CD4-positive, CD25-positive, alpha-beta regulatory T cell (primary cell): ENCODE results near the gene GMDS. TPM values are rescaled to one million over a fixed set of nuclear protein-coding genes. Genes with fewer than 3 reads are reported as not detected.

Experiments
- ATAC-seq, 2 donors: fragments of 150-1000 bp; cut with Tn5 transposase; one replicate each; pipeline ENCODE4 v1.10.0; 2021; ENCODE audit warnings: low read depth in 2 of 2, moderate number of reproducible peaks in 2 of 2, moderate library complexity in 1 of 2
- DNase-seq, 3 donors: peaks; one replicate each; pipeline versions ENCODE4 v3.0.0 to v3.0.0-alpha.2; 2012 to 2022; ENCODE audit warnings: mixed read lengths in 1 of 3
- H3K27ac ChIP-seq: one replicate; pipeline ENCODE4 v1.7.0; 2013; ENCODE audit warnings: mild to moderate bottlenecking, low read length; ENCODE audit not compliant: insufficient read depth, poor library complexity, severe bottlenecking
- H3K27me3 ChIP-seq: one replicate; pipeline ENCODE4 v1.7.0; 2013; ENCODE audit warnings: low read length; ENCODE audit not compliant: control insufficient read depth, insufficient read depth
- H3K36me3 ChIP-seq: one replicate; pipeline ENCODE4 v1.7.0; 2013; ENCODE audit warnings: mild to moderate bottlenecking, low read length, moderate library complexity; ENCODE audit not compliant: control insufficient read depth, insufficient read depth
- H3K4me1 ChIP-seq: 2 replicates; pipeline ENCODE4 v1.7.0; 2013; ENCODE audit warnings: mild to moderate bottlenecking, low read length; ENCODE audit not compliant: insufficient read depth, control insufficient read depth, poor library complexity, severe bottlenecking
- H3K4me3 ChIP-seq: one replicate; pipeline ENCODE4 v1.7.0; 2013; ENCODE audit warnings: low read depth, mild to moderate bottlenecking, low read length, moderate library complexity
- H3K9me3 ChIP-seq, 2 experiments: 1 replicate in 1 of 2; 2 replicates in 1 of 2; pipeline ENCODE4 v1.7.0; 2013; ENCODE audit warnings: low read length in 2 of 2, mild to moderate bottlenecking in 1 of 2, moderate library complexity in 1 of 2; ENCODE audit not compliant: control insufficient read depth in 2 of 2
- H3K27ac Mint-ChIP-seq, 3 donors: one replicate each; pipeline ENCODE4 v1.8.0; 2020 to 2022; ENCODE audit warnings: mild to moderate bottlenecking in 3 of 3, mixed read lengths in 3 of 3, moderate library complexity in 2 of 3
- H3K27me3 Mint-ChIP-seq: one replicate; pipeline ENCODE4 v1.8.0; 2022; ENCODE audit warnings: mild to moderate bottlenecking, mixed read lengths
- H3K36me3 Mint-ChIP-seq: one replicate; pipeline ENCODE4 v1.8.0; 2020; ENCODE audit warnings: mixed read lengths
- H3K4me1 Mint-ChIP-seq, 4 donors: one replicate each; pipeline ENCODE4 v1.8.0; 2020 to 2022; ENCODE audit warnings: mixed read lengths in 4 of 4, mild to moderate bottlenecking in 1 of 4
- H3K4me3 Mint-ChIP-seq, 4 donors: one replicate each; pipeline ENCODE4 v1.8.0; 2020 to 2022; ENCODE audit warnings: mild to moderate bottlenecking in 4 of 4, mixed read lengths in 4 of 4, moderate library complexity in 3 of 4
- H3K9me3 Mint-ChIP-seq, 7 donors: one replicate each; pipeline ENCODE4 v1.8.0; 2020 to 2022; ENCODE audit warnings: mixed read lengths in 7 of 7, mild to moderate bottlenecking in 3 of 7, moderate library complexity in 2 of 7
- polyA plus RNA-seq, 4 donors: library from polyadenylated mRNA; unstranded; fragments of 300-500 nt; fragmentation: Illumina TruSeq; gene quantifications; one replicate each; pipeline ENCODE4 v1.2.3, GENCODE V29; 2021
- total RNA-seq: library from RNA; stranded (reverse); gene quantifications from one replicate; pipeline ENCODE4 v1.2.3, GENCODE V29; 2022

The GMDS gene
- total and polyA plus RNA-seq, 5 donors from 2014 or later, result 17.5 to 23.9 (median 20.2) TPM

DNA sequence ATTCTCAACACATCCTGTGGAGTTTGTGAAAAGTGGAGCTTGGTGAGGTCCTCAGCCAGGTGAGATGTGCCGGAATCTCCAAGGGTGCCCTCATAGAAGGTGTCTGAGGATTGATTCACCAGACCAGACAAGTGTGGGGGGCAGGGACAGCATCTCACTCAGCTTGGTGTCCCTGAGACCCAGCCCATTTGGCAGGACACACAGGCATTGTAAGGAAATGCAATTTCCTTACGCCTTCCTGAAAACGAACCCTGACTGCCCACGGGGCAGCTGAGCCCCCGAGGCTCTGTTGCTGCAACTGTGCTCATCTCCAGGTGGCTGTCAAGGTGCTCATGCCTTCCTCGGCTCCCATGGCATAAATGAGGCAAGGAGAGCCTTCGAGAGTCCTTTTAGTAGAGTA, 602.3 kb downstream of the GMDS start:
- no peak overlapping the region for H3K27ac Mint-ChIP-seq
- DNase-seq (no peak), ATAC-seq (no peak)
- H3K36me3 Mint-ChIP-seq, result peaks cover 8% of the 10 kb centered on the region
- H3K4me1 Mint-ChIP-seq, result no peaks in the 10 kb centered on the region
- no peaks in the 10 kb centered on the region for H3K27me3 ChIP-seq
- H3K9me3 Mint-ChIP-seq, result no peaks in the 10 kb centered on the region
- no peak overlapping the region for H3K4me3 Mint-ChIP-seq
- no peaks in the 10 kb centered on the region for H3K27me3 Mint-ChIP-seq
- no peak overlapping the region for H3K4me3 ChIP-seq
- H3K4me1 ChIP-seq, result no peaks in the 10 kb centered on the region
- H3K27ac ChIP-seq, result no peak overlapping the region
- H3K36me3 ChIP-seq, result no peaks in the 10 kb centered on the region
- H3K9me3 ChIP-seq, result no peaks in the 10 kb centered on the region

DNA sequence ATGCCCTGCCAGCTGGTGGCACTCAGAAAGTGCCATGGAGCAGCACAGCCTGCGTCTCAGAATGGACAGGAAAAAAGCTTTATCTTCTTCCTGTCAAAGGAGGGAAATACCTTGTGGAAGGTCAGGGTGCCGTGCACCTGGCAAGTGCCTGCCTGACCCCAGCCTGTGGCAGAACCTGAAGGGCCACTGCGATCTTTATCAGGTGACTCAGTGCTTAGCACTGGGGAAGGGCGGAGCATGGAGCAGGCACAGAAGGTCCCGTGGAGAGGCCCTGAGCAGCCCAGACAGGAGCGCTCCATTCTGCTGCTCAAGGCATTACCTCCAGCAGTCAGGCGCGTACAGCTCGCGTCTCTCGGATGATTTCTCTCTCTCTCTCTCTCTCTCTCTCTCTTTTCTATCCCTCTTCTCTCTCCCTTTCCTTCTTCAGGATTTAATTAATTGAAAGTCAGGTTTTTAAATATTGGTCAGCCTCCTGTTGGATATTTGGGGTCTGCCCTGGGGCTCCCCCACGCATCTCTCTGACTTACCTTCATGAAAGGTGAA, 604.0 kb downstream of the GMDS start:
- no peaks in the 10 kb centered on the region for H3K4me1 Mint-ChIP-seq
- Histone ChIP-seq H3K36me3 (no peaks in the 10 kb centered on the region), H3K9me3 (no peaks in the 10 kb centered on the region), H3K4me3 (no peak overlapping the region), H3K27ac (no peak overlapping the region), H3K27me3 (no peaks in the 10 kb centered on the region), H3K4me1 (no peaks in the 10 kb centered on the region)
- ATAC-seq (no peak), DNase-seq (no peak)
- H3K9me3 Mint-ChIP-seq, result no peaks in the 10 kb centered on the region
- H3K27me3 Mint-ChIP-seq, result no peaks in the 10 kb centered on the region
- H3K4me3 Mint-ChIP-seq, result no peak overlapping the region
- peaks cover 8% of the 10 kb centered on the region for H3K36me3 Mint-ChIP-seq
- H3K27ac Mint-ChIP-seq, result no peak overlapping the region

DNA sequence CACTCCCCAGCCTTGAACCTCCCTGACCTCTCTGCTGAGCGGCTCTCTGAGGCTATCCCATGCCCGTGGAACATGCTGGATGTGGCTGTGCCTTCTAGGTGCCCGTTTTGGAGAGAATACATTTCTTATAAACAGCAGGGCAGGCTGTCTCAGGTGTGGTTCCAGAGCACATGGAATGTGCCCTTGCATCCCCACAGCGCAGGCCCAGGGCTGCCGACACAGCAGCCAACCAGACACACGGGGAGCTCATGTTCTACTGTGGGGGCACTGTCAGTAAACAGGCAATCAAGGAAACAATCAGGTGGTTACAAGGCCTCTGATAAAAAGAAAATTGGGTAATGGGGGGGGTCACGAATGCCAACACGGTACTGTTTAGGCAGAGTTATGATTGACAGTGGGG, 604.9 kb downstream of the GMDS start:
- no peak for DNase-seq
- no peaks in the 10 kb centered on the region for H3K4me1 Mint-ChIP-seq
- Histone ChIP-seq H3K4me3 (no peak overlapping the region), H3K27me3 (no peaks in the 10 kb centered on the region), H3K4me1 (no peaks in the 10 kb centered on the region), H3K27ac (no peak overlapping the region), H3K9me3 (no peaks in the 10 kb centered on the region), H3K36me3 (no peaks in the 10 kb centered on the region)
- peaks cover 11% of the 10 kb centered on the region for H3K36me3 Mint-ChIP-seq
- H3K4me3 Mint-ChIP-seq, result no peak overlapping the region
- H3K27me3 Mint-ChIP-seq, result no peaks in the 10 kb centered on the region
- no peak overlapping the region for H3K27ac Mint-ChIP-seq
- H3K9me3 Mint-ChIP-seq, result no peaks in the 10 kb centered on the region
- ATAC-seq, result no peak

GRCh38 chr6:1639430-1639829, 606.0 kb downstream of the GMDS start:
- H3K9me3 Mint-ChIP-seq, result no peaks in the 10 kb centered on the region
- Histone ChIP-seq H3K36me3 (no peaks in the 10 kb centered on the region), H3K9me3 (no peaks in the 10 kb centered on the region), H3K27me3 (no peaks in the 10 kb centered on the region), H3K27ac (no peak overlapping the region), H3K4me1 (no peaks in the 10 kb centered on the region), H3K4me3 (no peak overlapping the region)
- peak overlapping the region in 1 of 4 donors; percentile 78 for H3K4me3 Mint-ChIP-seq
- no peaks in the 10 kb centered on the region for H3K4me1 Mint-ChIP-seq
- no peak overlapping the region for H3K27ac Mint-ChIP-seq
- peaks cover 13% of the 10 kb centered on the region for H3K36me3 Mint-ChIP-seq
- H3K27me3 Mint-ChIP-seq, result no peaks in the 10 kb centered on the region
- ATAC-seq (no peak), DNase-seq (no peak)

DNA sequence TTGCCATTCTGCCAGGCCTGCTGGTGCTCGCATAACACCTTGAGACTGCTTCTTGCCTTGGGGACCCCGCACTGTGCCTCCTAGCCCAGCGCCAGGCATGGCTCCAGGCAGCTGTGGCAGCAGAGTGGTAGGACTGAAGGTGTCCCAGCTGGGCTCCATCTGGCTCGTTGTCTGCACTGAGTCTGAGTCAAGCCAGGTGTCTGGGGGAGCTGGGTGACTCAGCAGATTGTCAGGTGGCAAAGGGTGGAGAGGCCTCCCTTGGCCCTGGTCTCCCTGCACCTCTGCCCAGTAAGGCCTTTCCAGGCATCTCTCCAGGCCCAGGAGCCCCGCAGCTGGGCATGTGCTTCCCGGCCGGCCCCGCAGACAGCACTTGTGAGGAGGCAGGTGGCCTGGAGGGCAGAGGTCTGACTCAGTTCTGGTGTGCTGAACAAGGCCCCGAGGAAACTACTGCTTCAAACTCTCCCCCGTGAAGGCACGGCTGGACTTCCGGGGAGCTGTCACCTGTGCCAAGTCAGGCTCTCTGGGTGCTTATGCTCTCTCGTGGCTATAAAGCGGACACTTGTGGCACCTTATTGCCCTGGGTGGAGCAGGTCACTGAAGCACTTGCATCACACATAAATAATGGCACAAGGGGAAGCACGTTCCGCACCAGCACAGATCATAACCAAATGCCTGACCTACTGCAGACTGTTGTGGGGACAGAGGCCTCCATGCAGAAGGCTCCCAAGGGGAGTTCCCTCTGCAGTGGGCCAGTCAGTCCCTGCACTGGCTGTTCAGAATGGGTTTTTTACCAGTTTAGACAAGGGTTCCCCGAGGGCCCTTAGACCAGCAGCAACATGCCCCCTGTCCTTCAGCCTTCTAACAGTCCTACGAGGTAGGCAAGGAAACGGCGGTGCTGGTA, 608.2 kb downstream of the GMDS start:
- ATAC-seq (peak in 1 of 2 donors; percentile 7), DNase-seq (no peak)
- peaks cover 0 to 2% (median 0%) of the 10 kb centered on the region in 7 donors for H3K9me3 Mint-ChIP-seq
- H3K4me3 Mint-ChIP-seq, result no peak overlapping the region
- Histone ChIP-seq H3K27ac (no peak overlapping the region), H3K36me3 (no peaks in the 10 kb centered on the region), H3K4me1 (no peaks in the 10 kb centered on the region), H3K9me3 (no peaks in the 10 kb centered on the region), H3K4me3 (no peak overlapping the region), H3K27me3 (no peaks in the 10 kb centered on the region)
- H3K27ac Mint-ChIP-seq, result no peak overlapping the region
- peaks cover 15% of the 10 kb centered on the region for H3K36me3 Mint-ChIP-seq
- no peaks in the 10 kb centered on the region for H3K27me3 Mint-ChIP-seq
- no peaks in the 10 kb centered on the region for H3K4me1 Mint-ChIP-seq

- DNase-seq, result no peak
- H3K27ac ChIP-seq, result no peak overlapping the region
- no peaks in the 10 kb centered on the region for H3K4me1 ChIP-seq
- H3K4me3 Mint-ChIP-seq, result no peak overlapping the region
- H3K36me3 Mint-ChIP-seq, result peaks cover 17% of the 10 kb centered on the region
- no peaks in the 10 kb centered on the region for H3K36me3 ChIP-seq
- no peaks in the 10 kb centered on the region for H3K9me3 ChIP-seq
- no peak overlapping the region for H3K27ac Mint-ChIP-seq
- H3K9me3 Mint-ChIP-seq, result peaks cover 0 to 3% (median 0%) of the 10 kb centered on the region in 7 donors
- H3K27me3 Mint-ChIP-seq, result peaks cover 5% of the 10 kb centered on the region
- H3K4me1 Mint-ChIP-seq, result no peaks in the 10 kb centered on the region
- ATAC-seq, result no peak
- H3K27me3 ChIP-seq, result no peaks in the 10 kb centered on the region
- no peak overlapping the region for H3K4me3 ChIP-seq
Observed at GRCh38 chr6:1636272-1636825, 609.1 kb downstream of the GMDS start.

- no peaks in the 10 kb centered on the region for H3K36me3 ChIP-seq
- DNase-seq (no peak), ATAC-seq (no peak)
- Mint-ChIP-seq H3K27ac (no peak overlapping the region), H3K27me3 (peaks cover 5% of the 10 kb centered on the region), H3K9me3 (peaks cover 0 to 3% (median 0%) of the 10 kb centered on the region in 7 donors), H3K4me3 (no peak overlapping the region), H3K4me1 (no peaks in the 10 kb centered on the region), H3K36me3 (peaks cover 17% of the 10 kb centered on the region)
- H3K27me3 ChIP-seq, result no peaks in the 10 kb centered on the region
- no peaks in the 10 kb centered on the region for H3K4me1 ChIP-seq
- H3K27ac ChIP-seq, result no peak overlapping the region
- no peak overlapping the region for H3K4me3 ChIP-seq
- H3K9me3 ChIP-seq, result no peaks in the 10 kb centered on the region
Observed at GRCh38 chr6:1635305-1636010, 609.9 kb downstream of the GMDS start.
